ENCODE results near the gene GTF2IRD1. TPM values are rescaled to one million over a fixed set of nuclear protein-coding genes. Genes with fewer than 3 reads are reported as not detected.

Gene GTF2IRD1
- total and polyA plus RNA-seq, 2 of the 13 experiments (the other 11 are each of a cell fraction or from before 2014, with no cell fraction given) = 16.5 to 26.7 TPM

DNA sequence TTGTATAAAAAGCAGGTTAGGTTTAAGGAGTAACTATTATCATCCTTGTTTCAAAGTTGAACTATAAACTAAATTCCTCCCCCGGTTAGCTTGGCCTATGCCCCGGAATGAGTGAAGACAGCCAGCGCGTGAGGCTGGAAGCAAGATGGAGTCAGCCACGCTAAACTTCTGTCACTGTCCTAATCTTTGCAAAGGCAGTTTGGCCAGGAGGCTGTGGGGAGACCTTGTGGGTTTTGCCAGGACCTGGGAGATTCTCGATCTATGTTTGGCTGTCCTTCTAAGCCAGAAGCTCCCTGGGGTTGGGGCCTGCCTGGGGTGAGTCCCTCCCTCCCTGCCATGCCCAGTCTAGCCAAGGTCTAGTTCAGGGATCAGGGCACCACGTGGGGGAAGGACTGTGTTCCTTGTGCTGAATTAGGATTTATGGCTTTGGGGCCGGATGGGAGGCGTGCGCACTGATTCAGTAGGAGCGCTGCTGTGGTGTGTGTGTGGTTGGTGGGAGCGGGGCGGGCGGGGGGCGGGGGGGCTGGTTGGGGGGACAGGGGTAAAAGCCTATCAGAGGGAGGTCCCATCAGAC, 871 bp upstream of the GTF2IRD1 start (continued):
- TF ChIP-seq ZNF713 (CRISPR knock-in tag; IDR thresholded peaks at IDR 0.05) (no peak), KLF13 (CRISPR knock-in tag; IDR thresholded peaks at IDR 0.05) (no peak), FLYWCH1 (CRISPR knock-in tag; IDR thresholded peaks at IDR 0.05) (no peak), MXI1 (IDR thresholded peaks at IDR 0.05; ENCODE audit: borderline replicate concordance, low read depth, low read length) (peak; percentile 48; the same call in 1 of the 3 replicates), KDM1A (CRISPR knock-in tag; IDR thresholded peaks at IDR 0.05) (no peak), ZNF558 (CRISPR knock-in tag; IDR thresholded peaks at IDR 0.05; ENCODE audit: borderline replicate concordance) (no peak), PRPF4 (IDR thresholded peaks at IDR 0.05; ENCODE audit: low read depth, low read length, poor library complexity, severe bottlenecking) (no peak), ZNF678 (CRISPR knock-in tag; IDR thresholded peaks at IDR 0.05) (no peak), ZSCAN30 (CRISPR knock-in tag; IDR thresholded peaks at IDR 0.05) (no peak), SMARCC2 (IDR thresholded peaks at IDR 0.05) (no peak), HIVEP1 (CRISPR knock-in tag; IDR thresholded peaks at IDR 0.05) (no peak), ZNF773 (CRISPR knock-in tag; IDR thresholded peaks at IDR 0.05; ENCODE audit: borderline replicate concordance) (no peak), CCAR2 (optimal IDR thresholded peaks at IDR 0.05; ENCODE audit: low read depth, low read length) (no peak)
- TF ChIP-seq, protein P1, sequence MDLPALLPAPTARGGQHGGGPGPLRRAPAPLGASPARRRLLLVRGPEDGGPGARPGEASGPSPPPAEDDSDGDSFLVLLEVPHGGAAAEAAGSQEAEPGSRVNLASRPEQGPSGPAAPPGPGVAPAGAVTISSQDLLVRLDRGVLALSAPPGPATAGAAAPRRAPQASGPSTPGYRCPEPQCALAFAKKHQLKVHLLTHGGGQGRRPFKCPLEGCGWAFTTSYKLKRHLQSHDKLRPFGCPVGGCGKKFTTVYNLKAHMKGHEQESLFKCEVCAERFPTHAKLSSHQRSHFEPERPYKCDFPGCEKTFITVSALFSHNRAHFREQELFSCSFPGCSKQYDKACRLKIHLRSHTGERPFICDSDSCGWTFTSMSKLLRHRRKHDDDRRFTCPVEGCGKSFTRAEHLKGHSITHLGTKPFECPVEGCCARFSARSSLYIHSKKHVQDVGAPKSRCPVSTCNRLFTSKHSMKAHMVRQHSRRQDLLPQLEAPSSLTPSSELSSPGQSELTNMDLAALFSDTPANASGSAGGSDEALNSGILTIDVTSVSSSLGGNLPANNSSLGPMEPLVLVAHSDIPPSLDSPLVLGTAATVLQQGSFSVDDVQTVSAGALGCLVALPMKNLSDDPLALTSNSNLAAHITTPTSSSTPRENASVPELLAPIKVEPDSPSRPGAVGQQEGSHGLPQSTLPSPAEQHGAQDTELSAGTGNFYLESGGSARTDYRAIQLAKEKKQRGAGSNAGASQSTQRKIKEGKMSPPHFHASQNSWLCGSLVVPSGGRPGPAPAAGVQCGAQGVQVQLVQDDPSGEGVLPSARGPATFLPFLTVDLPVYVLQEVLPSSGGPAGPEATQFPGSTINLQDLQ (CRISPR knock-in tag; IDR thresholded peaks at IDR 0.05) = no peak
- TF ChIP-seq, protein P2, sequence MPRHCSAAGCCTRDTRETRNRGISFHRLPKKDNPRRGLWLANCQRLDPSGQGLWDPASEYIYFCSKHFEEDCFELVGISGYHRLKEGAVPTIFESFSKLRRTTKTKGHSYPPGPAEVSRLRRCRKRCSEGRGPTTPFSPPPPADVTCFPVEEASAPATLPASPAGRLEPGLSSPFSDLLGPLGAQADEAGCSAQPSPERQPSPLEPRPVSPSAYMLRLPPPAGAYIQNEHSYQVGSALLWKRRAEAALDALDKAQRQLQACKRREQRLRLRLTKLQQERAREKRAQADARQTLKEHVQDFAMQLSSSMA (CRISPR knock-in tag; IDR thresholded peaks at IDR 0.05) = no peak
- TF ChIP-seq, protein P3, sequence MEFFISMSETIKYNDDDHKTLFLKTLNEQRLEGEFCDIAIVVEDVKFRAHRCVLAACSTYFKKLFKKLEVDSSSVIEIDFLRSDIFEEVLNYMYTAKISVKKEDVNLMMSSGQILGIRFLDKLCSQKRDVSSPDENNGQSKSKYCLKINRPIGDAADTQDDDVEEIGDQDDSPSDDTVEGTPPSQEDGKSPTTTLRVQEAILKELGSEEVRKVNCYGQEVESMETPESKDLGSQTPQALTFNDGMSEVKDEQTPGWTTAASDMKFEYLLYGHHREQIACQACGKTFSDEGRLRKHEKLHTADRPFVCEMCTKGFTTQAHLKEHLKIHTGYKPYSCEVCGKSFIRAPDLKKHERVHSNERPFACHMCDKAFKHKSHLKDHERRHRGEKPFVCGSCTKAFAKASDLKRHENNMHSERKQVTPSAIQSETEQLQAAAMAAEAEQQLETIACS (CRISPR knock-in tag; IDR thresholded peaks at IDR 0.05) = no peak
- TF ChIP-seq, protein P4, sequence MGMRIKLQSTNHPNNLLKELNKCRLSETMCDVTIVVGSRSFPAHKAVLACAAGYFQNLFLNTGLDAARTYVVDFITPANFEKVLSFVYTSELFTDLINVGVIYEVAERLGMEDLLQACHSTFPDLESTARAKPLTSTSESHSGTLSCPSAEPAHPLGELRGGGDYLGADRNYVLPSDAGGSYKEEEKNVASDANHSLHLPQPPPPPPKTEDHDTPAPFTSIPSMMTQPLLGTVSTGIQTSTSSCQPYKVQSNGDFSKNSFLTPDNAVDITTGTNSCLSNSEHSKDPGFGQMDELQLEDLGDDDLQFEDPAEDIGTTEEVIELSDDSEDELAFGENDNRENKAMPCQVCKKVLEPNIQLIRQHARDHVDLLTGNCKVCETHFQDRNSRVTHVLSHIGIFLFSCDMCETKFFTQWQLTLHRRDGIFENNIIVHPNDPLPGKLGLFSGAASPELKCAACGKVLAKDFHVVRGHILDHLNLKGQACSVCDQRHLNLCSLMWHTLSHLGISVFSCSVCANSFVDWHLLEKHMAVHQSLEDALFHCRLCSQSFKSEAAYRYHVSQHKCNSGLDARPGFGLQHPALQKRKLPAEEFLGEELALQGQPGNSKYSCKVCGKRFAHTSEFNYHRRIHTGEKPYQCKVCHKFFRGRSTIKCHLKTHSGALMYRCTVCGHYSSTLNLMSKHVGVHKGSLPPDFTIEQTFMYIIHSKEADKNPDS (CRISPR knock-in tag; IDR thresholded peaks at IDR 0.05) = 0 out of 2 replicates have a peak, but pooled peaks have one; percentile 28
- TF ChIP-seq, protein P5, sequence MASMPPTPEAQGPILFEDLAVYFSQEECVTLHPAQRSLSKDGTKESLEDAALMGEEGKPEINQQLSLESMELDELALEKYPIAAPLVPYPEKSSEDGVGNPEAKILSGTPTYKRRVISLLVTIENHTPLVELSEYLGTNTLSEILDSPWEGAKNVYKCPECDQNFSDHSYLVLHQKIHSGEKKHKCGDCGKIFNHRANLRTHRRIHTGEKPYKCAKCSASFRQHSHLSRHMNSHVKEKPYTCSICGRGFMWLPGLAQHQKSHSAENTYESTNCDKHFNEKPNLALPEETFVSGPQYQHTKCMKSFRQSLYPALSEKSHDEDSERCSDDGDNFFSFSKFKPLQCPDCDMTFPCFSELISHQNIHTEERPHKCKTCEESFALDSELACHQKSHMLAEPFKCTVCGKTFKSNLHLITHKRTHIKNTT (CRISPR knock-in tag; IDR thresholded peaks at IDR 0.05) = no peak
- TF ChIP-seq, protein P6, sequence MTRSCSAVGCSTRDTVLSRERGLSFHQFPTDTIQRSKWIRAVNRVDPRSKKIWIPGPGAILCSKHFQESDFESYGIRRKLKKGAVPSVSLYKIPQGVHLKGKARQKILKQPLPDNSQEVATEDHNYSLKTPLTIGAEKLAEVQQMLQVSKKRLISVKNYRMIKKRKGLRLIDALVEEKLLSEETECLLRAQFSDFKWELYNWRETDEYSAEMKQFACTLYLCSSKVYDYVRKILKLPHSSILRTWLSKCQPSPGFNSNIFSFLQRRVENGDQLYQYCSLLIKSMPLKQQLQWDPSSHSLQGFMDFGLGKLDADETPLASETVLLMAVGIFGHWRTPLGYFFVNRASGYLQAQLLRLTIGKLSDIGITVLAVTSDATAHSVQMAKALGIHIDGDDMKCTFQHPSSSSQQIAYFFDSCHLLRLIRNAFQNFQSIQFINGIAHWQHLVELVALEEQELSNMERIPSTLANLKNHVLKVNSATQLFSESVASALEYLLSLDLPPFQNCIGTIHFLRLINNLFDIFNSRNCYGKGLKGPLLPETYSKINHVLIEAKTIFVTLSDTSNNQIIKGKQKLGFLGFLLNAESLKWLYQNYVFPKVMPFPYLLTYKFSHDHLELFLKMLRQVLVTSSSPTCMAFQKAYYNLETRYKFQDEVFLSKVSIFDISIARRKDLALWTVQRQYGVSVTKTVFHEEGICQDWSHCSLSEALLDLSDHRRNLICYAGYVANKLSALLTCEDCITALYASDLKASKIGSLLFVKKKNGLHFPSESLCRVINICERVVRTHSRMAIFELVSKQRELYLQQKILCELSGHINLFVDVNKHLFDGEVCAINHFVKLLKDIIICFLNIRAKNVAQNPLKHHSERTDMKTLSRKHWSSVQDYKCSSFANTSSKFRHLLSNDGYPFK (CRISPR knock-in tag; IDR thresholded peaks at IDR 0.05; ENCODE audit: borderline replicate concordance) = peak; percentile 41; the same call in 1 of the 2 replicates
